IMR-90 (cell line): ENCODE data around the gene KRTAP4-5. TPM values are rescaled to one million over a fixed set of nuclear protein-coding genes. Genes with fewer than 3 reads are reported as not detected.

ENCODE experiments used
- ATAC-seq: fragments of 200-7000 bp; cut with Tn5 transposase; 2 replicates; pipeline ENCODE4 v1.9.1; 2020; ENCODE audit warnings: low read depth, mild to moderate bottlenecking, moderate library complexity
- BruUV-seq: library from RNA; stranded (reverse); fragments of 400-500 nt; replicated peaks from 2 replicates; lab custom pipeline; 2021; lab: Mats Ljungman, UMichigan
- CTCF ChIA-PET: fragments of 300-600 bp; formaldehyde crosslinking; extraction: SDS; loops from one replicate; lab custom pipeline; 2021; ENCODE audit warnings: antibody characterized with exemption; lab: Yijun Ruan, JAX
- POLR2A ChIA-PET: fragments of 300-600 bp; sonication (Branson Sonifier 250); formaldehyde crosslinking; loops from one replicate; lab custom pipeline; 2022; ENCODE audit warnings: antibody characterized with exemption; ENCODE audit not compliant: unreplicated experiment; lab: Charles Lee
- DNase-seq: peaks from one replicate; pipeline ENCODE4 v3.0.0; 2013
- H2AFZ ChIP-seq: replicated peaks from 2 replicates; pipeline ENCODE3; 2013; ENCODE audit warnings: low read length, mild to moderate bottlenecking; ENCODE audit not compliant: poor library complexity
- H2AK5ac ChIP-seq: 2 replicates; pipeline ENCODE4 v1.6.1; 2013; ENCODE audit warnings: low read depth, low read length, inconsistent platforms
- H2AK9ac ChIP-seq: replicated peaks from 2 replicates; pipeline ENCODE3; 2013; ENCODE audit warnings: mild to moderate bottlenecking, low read depth, low read length, moderate library complexity; ENCODE audit not compliant: poor library complexity
- H2BK120ac ChIP-seq: 2 replicates; pipeline ENCODE4 v1.6.1; 2013; ENCODE audit warnings: low read depth, low read length, inconsistent platforms
- H2BK15ac ChIP-seq: 3 replicates; pipeline ENCODE4 v1.6.1; 2013; ENCODE audit warnings: low read depth, low read length, inconsistent platforms
- H2BK20ac ChIP-seq: 2 replicates; pipeline ENCODE4 v1.6.1; 2013; ENCODE audit warnings: low read depth, mild to moderate bottlenecking, inconsistent platforms, low read length, moderate library complexity
- H2BK5ac ChIP-seq: 2 replicates; pipeline ENCODE4 v1.6.1; 2013; ENCODE audit warnings: mild to moderate bottlenecking, low read depth, low read length, inconsistent platforms; ENCODE audit not compliant: poor library complexity, severe bottlenecking
- H3K14ac ChIP-seq: replicated peaks from 2 replicates; pipeline ENCODE4 v1.6.1; 2013; ENCODE audit warnings: low read depth, low read length, inconsistent platforms
- H3K18ac ChIP-seq: 2 replicates; pipeline ENCODE4 v1.6.1; 2013; ENCODE audit warnings: low read depth, low read length, control low read depth
- H3K23ac ChIP-seq: 2 replicates; pipeline ENCODE4 v1.6.1; 2013; ENCODE audit warnings: low read depth, low read length, inconsistent platforms
- H3K27ac ChIP-seq: 2 replicates; pipeline ENCODE4 v1.5.1; 2013; ENCODE audit warnings: mild to moderate bottlenecking, control low read depth, low read length; ENCODE audit not compliant: insufficient read depth
- H3K27me3 ChIP-seq: 2 replicates; pipeline ENCODE4 v1.6.1; 2013; ENCODE audit warnings: low read length; ENCODE audit not compliant: control insufficient read depth, insufficient read depth
- H3K36me3 ChIP-seq: 2 replicates; pipeline ENCODE4 v1.6.1; 2013; ENCODE audit warnings: low read length, mixed read lengths; ENCODE audit not compliant: control insufficient read depth, insufficient read depth
- H3K4ac ChIP-seq: 2 replicates; pipeline ENCODE4 v1.6.1; 2013; ENCODE audit warnings: low read depth, low read length, inconsistent platforms
- H3K4me1 ChIP-seq: 2 replicates; pipeline ENCODE4 v1.6.1; 2013; ENCODE audit warnings: low read length, mixed read lengths; ENCODE audit not compliant: control insufficient read depth, insufficient read depth
- H3K4me2 ChIP-seq: 2 replicates; pipeline ENCODE4 v1.6.1; 2013; ENCODE audit warnings: low read depth, mild to moderate bottlenecking, control low read depth, low read length, moderate library complexity
- H3K4me3 ChIP-seq: 2 replicates; pipeline ENCODE4 v1.5.1; 2013; ENCODE audit warnings: low read depth, mild to moderate bottlenecking, control low read depth, low read length, moderate library complexity; ENCODE audit not compliant: insufficient read depth
- H3K56ac ChIP-seq: 2 replicates; pipeline ENCODE4 v1.6.1; 2013; ENCODE audit warnings: low read length, inconsistent platforms; ENCODE audit not compliant: insufficient read depth; ENCODE audit errors: extremely low read depth
- H3K79me1 ChIP-seq, 2 experiments: 2 replicates each; pipeline ENCODE4 v1.6.1; 2013; ENCODE audit warnings: low read length in 2 of 2, inconsistent platforms in 1 of 2, low read depth in 1 of 2
- H3K9ac ChIP-seq: 2 replicates; pipeline ENCODE4 v1.6.1; 2013; ENCODE audit warnings: low read depth, low read length, control low read depth
- H3K9me1 ChIP-seq: 2 replicates; pipeline ENCODE4 v1.6.1; 2013; ENCODE audit warnings: low read length, inconsistent platforms; ENCODE audit not compliant: insufficient read depth
- H3K9me3 ChIP-seq: 2 replicates; pipeline ENCODE4 v1.6.1; 2013; ENCODE audit warnings: low read length; ENCODE audit not compliant: control insufficient read depth, insufficient read depth
- H4K20me1 ChIP-seq: 2 replicates; pipeline ENCODE4 v1.6.1; 2013; ENCODE audit warnings: low read length, inconsistent platforms; ENCODE audit not compliant: insufficient read depth
- H4K5ac ChIP-seq: 2 replicates; pipeline ENCODE4 v1.6.1; 2013; ENCODE audit warnings: mild to moderate bottlenecking, low read depth, low read length, control low read depth
- H4K8ac ChIP-seq, 2 experiments: 2 replicates each; pipeline ENCODE4 v1.6.1; 2013; ENCODE audit warnings: low read depth in 2 of 2, low read length in 2 of 2, control low read depth in 1 of 2, inconsistent platforms in 1 of 2
- H4K91ac ChIP-seq: 2 replicates; pipeline ENCODE4 v1.6.1; 2013; ENCODE audit warnings: low read depth, low read length, inconsistent platforms; ENCODE audit not compliant: insufficient read depth
- CEBPB ChIP-seq: IDR thresholded peaks from 2 replicates; pipeline ENCODE4 v1.6.1; 2012; ENCODE audit warnings: low read depth, low read length, improper control_type of control experiment
- CHD1 ChIP-seq: IDR thresholded peaks from 2 replicates; pipeline ENCODE4 v1.6.1; 2012; ENCODE audit warnings: low read depth, low read length, improper control_type of control experiment
- CTCF ChIP-seq: conservative IDR thresholded peaks from 2 replicates; pipeline ENCODE4 v1.5.1; 2012; ENCODE audit warnings: mild to moderate bottlenecking, low read depth, low read length, improper control_type of control experiment
- MXI1 ChIP-seq: IDR thresholded peaks from 2 replicates; pipeline ENCODE4 v1.6.1; 2012; ENCODE audit warnings: low read depth, mild to moderate bottlenecking, low read length, moderate library complexity, borderline replicate concordance
- RCOR1 ChIP-seq: IDR thresholded peaks from 2 replicates; pipeline ENCODE4 v1.6.1; 2012; ENCODE audit warnings: mild to moderate bottlenecking, low read length, improper control_type of control experiment; ENCODE audit not compliant: insufficient replicate concordance
- WGBS, 2 experiments: methylation state at CpG; one replicate each; pipeline versions ENCODE4 v1.1.5 to v1.1.7; 2013; ENCODE audit warnings: missing lambda C conversion rate in 2 of 2; ENCODE audit not compliant: insufficient read length in 1 of 2; ENCODE audit errors: extremely low coverage in 2 of 2; 5-methylcytosine and 5-hydroxymethylcytosine counted together
- dilution Hi-C: fragments of 300-500 bp; cut with HindIII; formaldehyde crosslinking; loops from one replicate; pipeline ENCODE4 v1.14.3; 2018; ENCODE audit warnings: low sequenced_read_pairs; ENCODE audit not compliant: unreplicated experiment
- in situ Hi-C: fragments of 300-500 bp; cut with MboI; formaldehyde crosslinking; loops from 3 replicates; pipeline ENCODE4 v1.14.3; 2019; ENCODE audit warnings: low sequenced_read_pairs, inconsistent platforms, mixed read lengths
- intact Hi-C: fragments of 100-400 bp; cut with micrococcal nuclease; formaldehyde crosslinking; loops from 2 replicates; pipeline ENCODE4 v1.10.0; 2022
- polyA plus RNA-seq, 3 experiments: library from polyadenylated mRNA; depleted of rRNA; stranded (reverse); fragments of >200 nt; gene quantifications; 2 replicates each; pipeline ENCODE4 v1.2.3, GENCODE V29; 2012; ENCODE audit warnings: low replicate concordance in 1 of 3
- total RNA-seq: library from RNA; depleted of rRNA; stranded (reverse); fragments of >200 nt; gene quantifications from 2 replicates; pipeline ENCODE4 v1.2.3, GENCODE V29; 2012

The KRTAP4-5 gene
- total and polyA plus RNA-seq, 2 of the 4 experiments (the other 2 are of a cell fraction): not detected

GRCh38 chr17:41186872-41187271, 37.2 kb upstream of the KRTAP4-5 start:
- Histone ChIP-seq H2AK5ac (no peak overlapping the region), H2BK120ac (no peak overlapping the region), H2BK15ac (no peak overlapping the region), H3K27ac (no peak overlapping the region), H4K5ac (no peak overlapping the region), H3K4me3 (no peak overlapping the region), H3K23ac (no peak overlapping the region), H3K4ac (no peak overlapping the region), H4K91ac (no peak overlapping the region), H3K4me2 (no peak overlapping the region), H3K4me1 (no peaks in the 10 kb centered on the region), H2BK5ac (no peak overlapping the region), H3K9me1 (no peaks in the 10 kb centered on the region), H3K9ac (no peak overlapping the region), H2AK9ac (no peak overlapping the region), H4K8ac (no peak overlapping the region), H3K79me1 (no peaks in the 10 kb centered on the region), H3K36me3 (no peaks in the 10 kb centered on the region), H4K20me1 (no peaks in the 10 kb centered on the region), H3K9me3 (no peaks in the 10 kb centered on the region; the same call in 1 of the 2 replicates), H3K14ac (no peak overlapping the region), H3K18ac (no peak overlapping the region), H3K56ac (no peak overlapping the region), H3K27me3 (peaks cover 6% of the 10 kb centered on the region), H2BK20ac (no peak overlapping the region), H2AFZ (no peak overlapping the region)
- dilution Hi-C loops (no loop called here), intact Hi-C loops (no loop called here), in situ Hi-C loops (no loop called here)
- WGBS, 2 experiments: 100% methylated on average over 1 of the region's 2 CpGs; no CpG with 5 or more reads in 1 of the 2 experiments
- no TSS peak for BruUV-seq
- TF ChIP-seq RCOR1 (no peak), CHD1 (no peak), MXI1 (no peak), CTCF (no peak), CEBPB (no peak)
- CTCF ChIA-PET: no interaction called here
- ATAC-seq (no peak), DNase-seq (no peak)
- POLR2A ChIA-PET: no interaction called here
